Mucosa of descending colon (tissue), 3 donors: ENCODE results near the gene TMEM108. TPM values are rescaled to one million over a fixed set of nuclear protein-coding genes. Genes with fewer than 3 reads are reported as not detected.

Source experiments
- ATAC-seq: fragments of 200-7000 bp; cut with Tn5 transposase; one replicate; pipeline ENCODE4 v1.9.1; 2020; ENCODE audit warnings: mild to moderate bottlenecking, moderate library complexity
- DNase-seq, 3 donors: peaks; one replicate each; pipeline ENCODE4 v3.0.0-alpha.2; 2020
- H3K36me3 ChIP-seq: fragments of 200-600 bp; one replicate; pipeline ENCODE4 v1.8.0; 2021; ENCODE audit warnings: low read depth, mild to moderate bottlenecking
- H3K4me1 ChIP-seq: fragments of 200-600 bp; one replicate; pipeline ENCODE4 v1.8.0; 2021; ENCODE audit warnings: low read depth, mild to moderate bottlenecking
- H3K4me3 ChIP-seq: fragments of 200-600 bp; one replicate; pipeline ENCODE4 v1.8.0; 2021; ENCODE audit warnings: mild to moderate bottlenecking
- H3K9me3 ChIP-seq: fragments of 200-600 bp; one replicate; pipeline ENCODE4 v1.8.0; 2021; ENCODE audit warnings: mild to moderate bottlenecking
- intact Hi-C, 2 donors: fragments of 100-400 bp; cut with DNase I in 1 of 2; cut with micrococcal nuclease in 1 of 2; formaldehyde crosslinking; loops; one replicate each; pipeline versions ENCODE4 v1.11.0 to v1.11.1; 2022; cut with DNase I, micrococcal nuclease
- total RNA-seq, 3 donors: library from RNA; stranded (reverse); fragmentation: NEBNext Ultra II Directional in 2 of 3; extraction: Animal tissue kit (Norgen Biotek cat#: 25700) in 2 of 3; gene quantifications; one replicate each; pipeline versions ENCODE4 v1.2.1 to v1.2.4, GENCODE V29; 2021 to 2023
- TF ChIP-seq, protein P1 (sequence below): fragments of 200-600 bp; IDR thresholded peaks from one replicate; pipeline ENCODE4 v1.8.0; 2022; ENCODE audit warnings: antibody characterized with exemption, mild to moderate bottlenecking
- donor health status: DM: no; HTN: no; CAD: no; lungs with moderate emphysema.
- donor health status: DM: no; HTN: no; CAD: no.
- donor health status: DM: no; HTN: yes; CAD: no.

TMEM108 gene
- total RNA-seq, 3 donors from 2014 or later, result 0.72 to 3.4 (median 1.1) TPM

DNA sequence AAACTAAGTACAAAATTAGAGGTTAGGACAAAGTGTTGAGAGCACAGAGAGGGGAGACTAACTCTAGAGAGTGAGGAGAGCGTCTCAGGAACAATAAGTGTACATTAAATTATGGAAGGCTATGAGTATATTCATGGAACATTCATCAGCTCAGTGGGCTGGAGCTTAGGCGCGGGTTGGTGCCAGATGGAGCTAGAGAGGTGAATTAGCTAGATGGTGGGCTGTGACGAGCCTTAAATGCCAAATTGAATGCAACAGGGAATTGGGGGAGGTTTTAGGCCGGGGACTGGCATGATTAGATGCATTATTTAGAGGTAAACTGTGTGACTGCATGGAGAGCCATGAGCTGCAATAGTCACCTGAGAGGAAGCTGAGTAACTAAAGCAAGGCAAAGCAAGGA lies 97.1 kb downstream of the TMEM108 start:
- intact Hi-C loops, result no loop called here
- Histone ChIP-seq H3K36me3 (no peaks in the 10 kb centered on the region), H3K9me3 (no peaks in the 10 kb centered on the region), H3K4me3 (no peak overlapping the region), H3K4me1 (no peaks in the 10 kb centered on the region)
- TF ChIP-seq, protein P1, sequence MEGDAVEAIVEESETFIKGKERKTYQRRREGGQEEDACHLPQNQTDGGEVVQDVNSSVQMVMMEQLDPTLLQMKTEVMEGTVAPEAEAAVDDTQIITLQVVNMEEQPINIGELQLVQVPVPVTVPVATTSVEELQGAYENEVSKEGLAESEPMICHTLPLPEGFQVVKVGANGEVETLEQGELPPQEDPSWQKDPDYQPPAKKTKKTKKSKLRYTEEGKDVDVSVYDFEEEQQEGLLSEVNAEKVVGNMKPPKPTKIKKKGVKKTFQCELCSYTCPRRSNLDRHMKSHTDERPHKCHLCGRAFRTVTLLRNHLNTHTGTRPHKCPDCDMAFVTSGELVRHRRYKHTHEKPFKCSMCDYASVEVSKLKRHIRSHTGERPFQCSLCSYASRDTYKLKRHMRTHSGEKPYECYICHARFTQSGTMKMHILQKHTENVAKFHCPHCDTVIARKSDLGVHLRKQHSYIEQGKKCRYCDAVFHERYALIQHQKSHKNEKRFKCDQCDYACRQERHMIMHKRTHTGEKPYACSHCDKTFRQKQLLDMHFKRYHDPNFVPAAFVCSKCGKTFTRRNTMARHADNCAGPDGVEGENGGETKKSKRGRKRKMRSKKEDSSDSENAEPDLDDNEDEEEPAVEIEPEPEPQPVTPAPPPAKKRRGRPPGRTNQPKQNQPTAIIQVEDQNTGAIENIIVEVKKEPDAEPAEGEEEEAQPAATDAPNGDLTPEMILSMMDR, result no peak
- DNase-seq (no peak), ATAC-seq (no peak)

- intact Hi-C loops, result no loop called here
- TF ChIP-seq, protein P1, result no peak
- H3K9me3 ChIP-seq, result no peaks in the 10 kb centered on the region
- ATAC-seq, result no peak
- no peaks in the 10 kb centered on the region for H3K4me1 ChIP-seq
- H3K36me3 ChIP-seq, result no peaks in the 10 kb centered on the region
- DNase-seq, result no peak
- no peak overlapping the region for H3K4me3 ChIP-seq
Observed at GRCh38 chr3:133136114-133137041, 98.2 kb downstream of the TMEM108 start.

DNA sequence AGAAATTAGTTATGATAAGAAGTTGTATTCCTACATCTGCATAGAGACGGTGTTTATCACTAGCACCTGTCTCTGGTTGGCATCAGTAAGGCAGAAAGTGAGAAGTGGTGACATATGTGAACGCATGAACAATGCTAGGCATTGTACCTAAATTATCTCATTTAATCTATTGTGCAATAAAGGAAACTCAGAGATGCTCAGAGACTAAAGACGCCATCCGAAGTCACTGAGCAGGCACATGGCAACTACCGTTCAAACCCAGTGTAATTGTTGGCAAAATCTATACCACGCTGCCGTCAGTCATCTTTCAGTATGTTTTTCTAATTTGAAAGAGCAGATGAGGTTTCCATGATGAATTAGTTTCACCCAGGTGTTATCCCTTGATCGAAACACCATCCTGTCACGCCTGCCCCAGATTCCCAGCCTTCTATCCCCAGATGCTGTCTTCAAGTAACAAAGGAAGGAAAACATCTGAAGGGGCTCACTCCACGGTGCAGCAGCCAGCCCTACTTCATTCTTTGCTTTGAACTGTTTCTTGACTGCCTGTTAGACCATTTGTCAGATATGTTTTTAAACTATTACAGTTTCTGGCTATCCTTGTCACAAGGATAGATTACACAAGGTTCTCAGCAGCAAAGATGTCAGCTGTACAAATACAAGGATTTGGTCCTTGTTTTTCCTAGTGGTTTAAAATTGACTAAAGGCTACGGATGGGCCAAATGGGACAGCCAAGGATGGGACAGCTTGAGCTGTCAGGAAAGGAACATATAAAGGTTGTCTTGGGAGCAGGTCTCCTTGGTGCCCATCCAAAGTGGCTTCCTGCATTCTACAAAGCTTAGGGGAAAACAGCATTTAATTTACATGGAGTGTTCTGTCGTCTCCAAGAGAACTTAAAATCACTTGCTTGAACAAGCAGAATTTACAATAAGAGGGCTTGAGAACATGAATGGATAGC lies 99.1 kb downstream of the TMEM108 start:
- TF ChIP-seq, protein P1, result no peak
- ATAC-seq (no peak), DNase-seq (no peak)
- no peaks in the 10 kb centered on the region for H3K36me3 ChIP-seq
- H3K9me3 ChIP-seq, result no peaks in the 10 kb centered on the region
- intact Hi-C loops, result no loop called here
- no peak overlapping the region for H3K4me3 ChIP-seq
- no peaks in the 10 kb centered on the region for H3K4me1 ChIP-seq

DNA sequence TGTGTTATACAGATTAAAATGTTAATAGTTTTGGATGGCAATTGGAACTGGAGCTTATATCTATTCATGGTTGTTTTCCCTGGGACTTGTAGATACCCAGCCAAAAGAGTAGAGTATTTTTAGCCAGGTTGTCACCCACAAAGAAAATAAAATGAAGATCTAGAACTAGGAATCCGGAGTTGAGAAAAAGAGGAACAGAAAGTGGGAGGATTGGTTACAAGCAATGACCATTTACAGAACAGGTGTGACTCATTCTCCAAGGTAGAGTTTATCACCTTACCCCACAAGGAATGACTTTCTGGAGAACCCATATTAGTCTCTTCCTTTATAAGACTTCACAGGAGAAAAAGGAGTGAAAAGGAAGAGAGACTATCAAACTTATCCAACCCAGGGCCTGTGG lies 99.8 kb downstream of the TMEM108 start:
- no peaks in the 10 kb centered on the region for H3K4me1 ChIP-seq
- ATAC-seq (no peak), DNase-seq (no peak)

DNA sequence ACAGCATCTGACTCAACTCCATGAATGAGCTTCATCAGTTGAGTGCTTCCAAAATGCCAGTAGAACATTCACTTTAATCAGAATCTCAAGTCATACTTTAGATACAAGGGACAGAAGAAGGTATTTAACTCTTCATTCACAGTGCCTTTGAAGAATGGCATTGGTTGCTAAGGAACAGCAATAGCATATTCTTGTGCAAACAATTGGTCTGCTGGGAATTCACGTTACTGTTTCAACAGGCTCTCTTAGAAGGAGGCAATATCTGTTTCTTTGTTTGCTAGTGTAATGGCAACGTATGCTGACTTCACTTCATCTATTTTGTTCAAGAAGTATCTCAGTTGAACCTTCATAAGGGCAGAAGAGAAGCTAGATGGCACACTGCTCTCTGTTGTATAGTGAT lies 113.9 kb downstream of the TMEM108 start:
- intact Hi-C loops, result no loop called here
- TF ChIP-seq, protein P1, result no peak
- DNase-seq, result no peak
- no peak for ATAC-seq
- H3K4me1 ChIP-seq, result no peaks in the 10 kb centered on the region
- no peaks in the 10 kb centered on the region for H3K36me3 ChIP-seq
- H3K4me3 ChIP-seq, result no peak overlapping the region
- no peaks in the 10 kb centered on the region for H3K9me3 ChIP-seq

More for the DNA sequence above, 99.8 kb downstream of the TMEM108 start:
- H3K36me3 ChIP-seq, result no peaks in the 10 kb centered on the region
- intact Hi-C loops, result no loop called here
- no peak overlapping the region for H3K4me3 ChIP-seq
- TF ChIP-seq, protein P1, result no peak
- no peaks in the 10 kb centered on the region for H3K9me3 ChIP-seq
